NCI-H2107 treated with DMSO at 0.1 percent for 48 hours (cell line): ENCODE data around the gene WWC2.

Source experiments
- DNase-seq: peaks from one replicate; lab custom pipeline; 2025; ENCODE audit not compliant: unreplicated experiment; lab: John Stamatoyannopoulos, UW

Gene WWC2

DNA sequence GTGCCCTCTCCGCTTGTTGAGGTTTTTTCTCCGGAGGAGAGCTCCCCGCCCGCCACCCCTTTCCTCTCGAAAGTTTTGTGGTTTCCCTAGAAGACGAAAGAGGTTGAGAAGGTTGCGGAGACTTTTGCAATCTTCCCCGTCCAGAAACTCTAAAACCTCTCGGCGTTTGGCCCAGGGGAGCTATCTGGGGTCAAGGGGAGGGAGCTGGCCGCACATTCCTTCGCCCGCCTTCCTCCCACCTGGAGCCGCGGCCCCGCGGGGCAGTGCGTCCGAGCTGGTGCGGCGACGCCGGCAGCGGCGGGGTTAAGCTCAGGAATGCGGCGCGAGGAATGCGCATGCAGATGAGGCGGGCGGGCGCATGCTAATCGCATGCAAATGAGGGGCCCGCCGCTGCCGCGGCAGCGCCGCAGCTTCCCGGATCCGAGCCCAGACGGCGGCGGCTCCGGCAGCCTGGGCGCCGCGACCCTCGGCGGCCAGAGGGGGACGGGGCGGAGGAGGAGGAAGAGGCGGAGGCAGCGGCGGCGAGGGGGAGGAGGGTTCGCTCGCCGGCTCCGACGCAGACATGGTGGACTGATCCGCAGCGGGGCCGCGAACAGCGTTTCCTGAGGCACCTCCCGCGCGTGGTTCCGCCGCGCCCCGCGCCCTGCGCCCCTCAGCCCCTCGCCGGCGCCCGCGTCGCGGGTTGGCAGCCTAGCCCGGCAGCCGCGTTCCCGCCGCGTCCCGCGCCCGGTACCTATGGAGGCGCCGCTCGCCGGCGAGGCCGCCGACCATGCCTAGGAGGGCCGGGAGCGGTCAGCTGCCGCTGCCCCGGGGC, at the start of gene WWC2:
Gene WWC2, plus strand, starts transcription at position 535 of the 814 bp plus-strand sequence. Its CDS starts 235 bp downstream, at position 770.
- DNase-seq: peak; percentile 2

DNA sequence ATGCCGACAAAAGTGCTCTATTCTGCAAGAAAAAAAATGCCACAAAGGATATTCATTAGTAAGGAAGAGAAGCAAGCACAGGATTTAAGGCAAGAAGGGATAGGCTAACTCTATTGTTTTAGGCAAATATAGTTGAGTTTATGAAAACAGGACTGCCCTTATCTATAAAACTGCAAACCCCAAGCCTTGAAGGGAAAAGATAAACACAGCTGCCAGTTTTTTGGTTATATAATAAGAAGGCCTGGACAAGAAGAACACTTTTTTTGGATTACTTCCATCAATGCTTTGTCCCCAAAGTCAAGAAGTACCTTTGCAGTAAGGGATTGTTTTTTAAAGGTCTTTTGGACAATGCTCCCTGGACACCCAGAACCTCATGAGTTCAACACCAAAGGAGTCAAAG, 45.4 kb upstream of the WWC2 start:
- no peak for DNase-seq

DNA sequence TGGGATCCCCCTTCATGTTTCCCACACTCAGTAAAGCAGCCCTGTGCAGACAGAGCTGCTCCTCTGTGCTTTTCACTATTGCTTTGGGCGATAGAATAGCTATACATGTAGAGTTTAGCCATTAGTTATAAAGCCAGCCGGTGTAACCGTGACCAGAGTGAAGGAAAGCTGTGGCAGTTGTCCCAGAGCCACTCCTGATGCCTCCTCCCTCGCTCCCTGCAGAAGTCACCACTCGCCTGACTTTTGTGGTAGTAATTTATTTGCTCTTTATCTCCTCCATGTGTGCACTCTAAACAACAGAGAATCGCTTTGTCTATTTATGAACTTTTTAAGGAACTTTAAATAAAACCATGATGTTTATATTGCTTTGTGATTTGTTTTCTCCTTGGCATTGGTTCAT, 41.8 kb upstream of the WWC2 start:
- DNase-seq: no peak

GRCh38 chr4:183059797-183060196, 39.3 kb upstream of the WWC2 start:
- DNase-seq: no peak

GRCh38 chr4:183068502-183068901, 30.6 kb upstream of the WWC2 start:
- DNase-seq: no peak

- no peak for DNase-seq
Measured at GRCh38 chr4:183071222-183071621, 27.8 kb upstream of the WWC2 start.

- DNase-seq: no peak
Measured at GRCh38 chr4:183072176-183072575, 26.9 kb upstream of the WWC2 start.

- DNase-seq: no peak
Measured at GRCh38 chr4:183073838-183074145, 25.3 kb upstream of the WWC2 start.

GRCh38 chr4:183074288-183074990, 24.6 kb upstream of the WWC2 start:
- DNase-seq: no peak

DNA sequence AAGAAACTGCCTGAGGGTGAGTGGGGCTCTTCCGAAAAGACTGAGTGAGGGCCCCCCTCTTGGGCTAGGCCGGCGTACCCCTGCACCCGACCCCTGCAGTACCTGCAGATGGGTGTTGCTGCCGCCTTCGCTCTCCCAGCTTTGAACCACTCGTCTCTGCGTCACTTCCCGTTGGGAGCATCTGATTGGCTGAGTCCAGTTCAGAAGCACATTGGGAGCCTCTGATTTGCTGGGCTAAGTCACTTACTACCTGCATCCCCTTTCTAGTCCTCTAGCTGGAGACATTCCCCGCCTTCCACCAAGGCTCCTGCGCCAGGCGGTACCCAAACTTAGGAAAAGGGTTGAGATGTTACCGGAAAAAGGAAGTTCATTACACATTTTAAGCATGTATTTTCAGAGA, 20.4 kb upstream of the WWC2 start:
- no peak for DNase-seq

DNA sequence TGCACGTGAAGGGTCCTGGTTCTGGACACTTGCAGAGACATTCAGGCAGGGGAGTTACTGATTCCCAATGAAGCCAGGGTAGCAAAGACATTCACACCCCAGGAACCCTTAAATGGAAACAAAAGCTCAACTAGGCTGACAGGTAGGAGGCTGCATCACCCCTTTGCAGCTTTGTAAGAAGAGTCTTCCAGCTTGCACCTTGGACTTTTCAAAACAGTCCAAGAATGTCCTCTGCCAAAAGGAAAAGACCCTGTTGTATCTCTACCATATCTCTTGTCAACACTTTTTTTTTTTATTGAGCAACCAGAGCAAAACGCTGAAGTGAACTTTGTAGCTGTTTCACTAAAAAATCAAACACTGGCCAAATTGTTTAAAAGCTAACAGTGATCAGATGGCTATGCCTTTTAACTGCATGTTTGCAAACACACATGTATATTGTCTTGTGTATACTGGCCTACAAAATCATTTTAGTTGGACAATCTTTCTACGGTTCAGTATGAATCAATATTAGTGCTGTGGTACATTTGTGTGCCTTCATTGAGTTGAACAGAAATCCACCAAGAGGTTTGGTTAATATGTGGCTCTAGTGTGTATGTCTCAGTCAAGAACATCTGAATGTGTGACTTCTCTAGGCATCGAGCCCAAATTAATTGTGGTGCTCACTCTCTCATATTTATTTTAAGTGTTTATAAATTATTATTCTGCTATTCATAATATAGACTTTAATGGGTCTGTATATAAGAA, 18.5 kb upstream of the WWC2 start:
- DNase-seq: no peak

- DNase-seq: no peak
Measured at GRCh38 chr4:183081116-183081469, 18.0 kb upstream of the WWC2 start.

- no peak for DNase-seq
Measured at GRCh38 chr4:183082053-183082452, 17.0 kb upstream of the WWC2 start.

- DNase-seq: no peak
Measured at GRCh38 chr4:183094393-183095198, 4.5 kb upstream of the WWC2 start.

- DNase-seq: no peak
Measured at GRCh38 chr4:183095199-183095512, 3.9 kb upstream of the WWC2 start.

DNA sequence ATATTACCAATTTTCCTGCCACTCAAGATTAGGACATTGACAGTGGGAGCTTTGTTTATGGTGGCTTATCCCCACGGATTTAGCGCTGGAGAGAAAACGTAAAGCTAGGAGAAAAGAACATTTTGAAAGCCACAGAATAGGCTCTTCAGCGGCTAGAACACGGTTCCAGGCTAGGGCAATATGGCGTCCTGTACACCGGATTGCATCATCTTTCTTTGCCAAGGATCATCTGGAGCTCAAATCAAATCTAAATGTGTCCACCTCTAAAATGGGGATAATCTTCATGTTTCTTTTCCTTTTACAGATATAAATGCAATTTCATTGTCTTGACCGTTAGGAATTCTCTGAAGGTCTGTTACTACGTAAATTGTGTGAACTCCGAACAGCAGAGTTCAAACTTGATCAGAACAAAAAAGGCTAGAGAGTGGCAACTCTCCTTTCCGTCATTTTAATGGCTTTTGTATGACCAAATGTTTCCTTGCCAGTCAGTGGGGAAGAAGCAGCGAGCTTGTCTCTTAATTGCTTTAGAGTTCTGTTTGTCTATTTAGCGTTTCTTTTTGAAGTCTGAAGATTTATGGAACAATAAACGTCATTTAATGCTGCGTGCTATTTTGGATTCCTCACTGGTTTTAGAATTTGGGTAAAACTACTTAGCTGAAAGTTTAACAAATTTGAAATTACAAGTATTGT, 2.6 kb upstream of the WWC2 start:
- DNase-seq: no peak

- no peak for DNase-seq
Measured at GRCh38 chr4:183097231-183098018, 1.6 kb upstream of the WWC2 start.

DNA sequence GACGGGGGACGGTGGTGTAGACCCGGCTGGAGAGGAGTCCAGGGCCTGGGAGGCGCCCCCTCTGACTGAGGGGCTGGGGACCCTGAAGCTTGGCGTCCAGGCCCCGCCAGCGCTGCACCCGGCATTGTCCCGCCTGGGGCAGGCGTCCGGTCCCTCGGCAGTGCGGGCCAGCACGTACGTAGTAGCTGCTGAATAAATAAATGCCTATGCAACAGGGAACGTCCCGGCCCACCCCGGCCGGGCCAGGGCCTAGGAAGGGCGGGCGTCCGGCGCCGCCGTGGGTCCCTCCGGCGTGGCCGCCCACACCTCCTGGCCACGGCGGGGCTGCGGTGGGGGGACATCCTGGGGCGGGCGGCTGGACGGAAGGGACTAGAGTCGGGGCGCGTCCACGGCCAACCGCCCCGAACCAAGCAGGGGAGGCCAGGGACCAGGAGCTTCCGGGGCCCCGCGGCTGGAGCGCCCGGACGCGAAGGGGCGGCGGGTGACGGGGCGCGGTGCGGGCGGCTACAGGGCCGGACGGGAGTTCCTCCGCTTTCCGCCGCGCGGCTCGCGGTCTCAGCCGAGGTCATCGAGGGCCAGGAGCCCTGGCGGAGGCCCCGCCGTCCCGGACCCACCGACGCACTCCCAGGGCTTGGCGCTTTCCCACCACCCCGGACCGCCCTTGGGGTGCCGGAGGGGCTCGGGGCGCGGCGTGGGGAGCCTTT, 886 bp upstream of the WWC2 start:
- no peak for DNase-seq

DNA sequence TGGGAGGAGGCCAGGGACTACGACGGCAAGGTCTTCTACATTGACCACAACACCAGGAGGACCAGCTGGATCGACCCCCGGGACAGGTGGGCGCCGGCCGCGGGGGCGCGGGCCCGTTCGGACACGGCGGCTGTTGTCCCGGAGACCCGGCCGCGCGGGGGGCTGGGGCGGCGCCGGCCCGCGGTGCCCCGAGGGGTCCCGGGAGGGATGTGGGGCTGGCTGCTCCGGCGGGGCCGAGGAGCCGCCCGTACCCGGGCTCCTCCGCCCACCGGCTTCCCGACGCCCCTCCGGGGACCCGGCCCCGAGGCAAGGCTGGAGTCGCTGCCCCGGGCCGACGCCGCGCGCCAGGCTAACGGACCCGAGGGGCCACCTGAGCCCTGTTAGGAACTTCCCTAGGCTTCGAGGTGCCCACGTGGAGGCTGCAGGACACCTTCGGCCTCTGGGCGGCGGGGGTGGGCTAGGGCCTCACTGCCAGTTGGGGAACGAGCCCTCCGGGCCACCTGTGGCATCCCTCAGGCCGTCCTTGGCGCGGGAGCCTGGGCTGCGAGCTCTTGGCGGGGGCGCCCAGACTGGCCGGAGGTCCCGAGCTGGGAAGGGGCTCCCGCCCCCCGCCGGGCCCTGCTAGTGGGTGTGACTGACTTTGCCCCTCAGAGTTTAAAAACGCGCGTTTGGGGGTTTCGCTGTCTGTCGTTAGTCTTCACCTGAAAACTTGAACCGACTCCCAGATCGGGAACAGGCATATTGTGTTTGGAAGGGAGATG, 660 bp downstream of the WWC2 start:
- no peak for DNase-seq
